ENCODE data around the gene IGSF22. TPM values are rescaled to one million over a fixed set of nuclear protein-coding genes. Genes with fewer than 3 reads are reported as not detected.
A peak's percentile ranks its signal among the peaks of the same experiment; 100 is the strongest.
"Not testable (repeated sequence)": the region's sequence is repeated elsewhere in the genome, so short reads cannot be mapped to it uniquely, and the experiment has no call there.

IGSF22 gene
- total RNA-seq, 2 donors from 2014 or later: 1.4 TPM; not detected in 1

GRCh38 chr11:18669219-18669596 is 56.8 kb downstream of the IGSF22 start:
- H3K4me3 Mint-ChIP-seq: peak overlapping the region; percentile 54
- H3K27me3 Mint-ChIP-seq: no peaks in the 10 kb centered on the region
- peak; percentile 71 for ATAC-seq (replicated peaks)
- no peaks in the 10 kb centered on the region for H3K9me3 Mint-ChIP-seq
- peaks cover 26% of the 10 kb centered on the region for H3K4me1 Mint-ChIP-seq
- no peaks in the 10 kb centered on the region for H3K36me3 Mint-ChIP-seq (ENCODE audit: low read depth)
- peak overlapping the region; percentile 83 for H3K27ac Mint-ChIP-seq

GRCh38 chr11:18668131-18668530 is 57.9 kb downstream of the IGSF22 start:
- Mint-ChIP-seq H3K9me3 (no peaks in the 10 kb centered on the region), H3K27ac (peak overlapping the region; percentile 83), H3K27me3 (no peaks in the 10 kb centered on the region), H3K4me1 (peaks cover 26% of the 10 kb centered on the region), H3K36me3 (ENCODE audit: low read depth) (no peaks in the 10 kb centered on the region), H3K4me3 (peak overlapping the region; percentile 54)
- ATAC-seq (replicated peaks): no peak

- Mint-ChIP-seq H3K4me3 (peak overlapping the region; percentile 73), H3K4me1 (peaks cover 20% of the 10 kb centered on the region), H3K27ac (peak overlapping the region; percentile 84)
- H3K27me3 Mint-ChIP-seq; H3K36me3 Mint-ChIP-seq (ENCODE audit: low read depth); H3K9me3 Mint-ChIP-seq: not testable (repeated sequence)
- peak; percentile 28 for ATAC-seq (replicated peaks)
These were observed 60.6 kb downstream of the IGSF22 start for GRCh38 chr11:18665353-18665872.

- H3K36me3 Mint-ChIP-seq (ENCODE audit: low read depth): no peaks in the 10 kb centered on the region
- H3K4me1 Mint-ChIP-seq: no peaks in the 10 kb centered on the region
- no peaks in the 10 kb centered on the region for H3K9me3 Mint-ChIP-seq
- ATAC-seq (replicated peaks): no peak
- H3K27ac Mint-ChIP-seq: no peak overlapping the region
- H3K4me3 Mint-ChIP-seq: no peak overlapping the region
- no peaks in the 10 kb centered on the region for H3K27me3 Mint-ChIP-seq
These were observed 68.3 kb downstream of the IGSF22 start for GRCh38 chr11:18657673-18658072.

Other genes starting within 250 kb of the IGSF22 start
- 10 to 100 TPM; 24.8 to 36.5 TPM for gene TSG101, start 199.2 kb downstream of the IGSF22 start, total RNA-seq
- 10 to 100 TPM; 24.4 to 25.2 TPM for gene UEVLD, start 137.5 kb downstream of the IGSF22 start, total RNA-seq
- 1 to 10 TPM; 2.5 to 4.9 TPM for gene MISFA, start 126.4 kb downstream of the IGSF22 start, total RNA-seq
- 10 to 100 TPM; 33.8 to 34.5 TPM for gene SPTY2D1, start 91.8 kb downstream of the IGSF22 start, total RNA-seq
- gene TMEM86A, start 27.4 kb downstream of the IGSF22 start, total RNA-seq: under 1 TPM; 0.24 to 0.40 TPM
- not detected for gene PTPN5, start 65.6 kb upstream of the IGSF22 start, total RNA-seq
- gene MRGPRX1, start 213.2 kb upstream of the IGSF22 start, total RNA-seq: not detected

Data from activated T-helper 17 cell treated with anti-CD3 and anti-CD28 coated beads, Interleukin-2, amount 50 U/mL, for 72 hours (primary cell).